GM12872 (cell line): ENCODE results near the gene ACSS3.

Source experiments
- CTCF ChIP-seq: IDR thresholded peaks from 3 replicates; pipeline ENCODE4 v1.5.1; 2011; ENCODE audit warnings: low read depth, mild to moderate bottlenecking, low read length, moderate library complexity; ENCODE audit not compliant: insufficient read depth

The ACSS3 gene, protein sequence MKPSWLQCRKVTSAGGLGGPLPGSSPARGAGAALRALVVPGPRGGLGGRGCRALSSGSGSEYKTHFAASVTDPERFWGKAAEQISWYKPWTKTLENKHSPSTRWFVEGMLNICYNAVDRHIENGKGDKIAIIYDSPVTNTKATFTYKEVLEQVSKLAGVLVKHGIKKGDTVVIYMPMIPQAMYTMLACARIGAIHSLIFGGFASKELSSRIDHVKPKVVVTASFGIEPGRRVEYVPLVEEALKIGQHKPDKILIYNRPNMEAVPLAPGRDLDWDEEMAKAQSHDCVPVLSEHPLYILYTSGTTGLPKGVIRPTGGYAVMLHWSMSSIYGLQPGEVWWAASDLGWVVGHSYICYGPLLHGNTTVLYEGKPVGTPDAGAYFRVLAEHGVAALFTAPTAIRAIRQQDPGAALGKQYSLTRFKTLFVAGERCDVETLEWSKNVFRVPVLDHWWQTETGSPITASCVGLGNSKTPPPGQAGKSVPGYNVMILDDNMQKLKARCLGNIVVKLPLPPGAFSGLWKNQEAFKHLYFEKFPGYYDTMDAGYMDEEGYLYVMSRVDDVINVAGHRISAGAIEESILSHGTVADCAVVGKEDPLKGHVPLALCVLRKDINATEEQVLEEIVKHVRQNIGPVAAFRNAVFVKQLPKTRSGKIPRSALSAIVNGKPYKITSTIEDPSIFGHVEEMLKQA

GRCh38 chr12:81077686-81078441 lies at the start of gene ACSS3:
ACSS3 (plus strand) TSS chr12:81078079; CDS start chr12:81078121, 42 bp downstream.
- no peak for TF ChIP-seq CTCF

- TF ChIP-seq CTCF = no peak
Observed at GRCh38 chr12:81034926-81035325, 43.0 kb upstream of the ACSS3 start.

DNA sequence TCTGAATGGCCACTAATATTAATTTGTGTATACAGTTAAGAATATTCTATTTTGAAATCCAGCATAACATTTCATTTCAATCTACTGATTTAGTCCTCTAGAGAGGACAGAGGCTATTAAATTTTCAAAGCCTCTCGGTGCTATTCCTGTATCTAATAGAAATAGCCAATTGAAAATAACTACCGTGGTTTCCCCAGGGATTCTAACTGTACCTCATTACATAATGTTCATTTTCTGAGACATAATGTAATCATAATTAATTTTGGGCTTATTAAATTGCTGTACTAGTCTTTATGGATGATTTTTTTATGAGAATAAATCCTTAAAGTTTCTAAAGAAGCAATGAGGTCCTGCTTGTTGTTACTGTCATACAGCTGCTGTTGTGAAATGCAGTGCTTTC lies 38.6 kb upstream of the ACSS3 start:
- no peak for TF ChIP-seq CTCF

- TF ChIP-seq CTCF = no peak
Observed at GRCh38 chr12:81043979-81044740, 33.7 kb upstream of the ACSS3 start.

GRCh38 chr12:81070846-81071245 lies 7.0 kb upstream of the ACSS3 start:
- no peak for TF ChIP-seq CTCF

DNA sequence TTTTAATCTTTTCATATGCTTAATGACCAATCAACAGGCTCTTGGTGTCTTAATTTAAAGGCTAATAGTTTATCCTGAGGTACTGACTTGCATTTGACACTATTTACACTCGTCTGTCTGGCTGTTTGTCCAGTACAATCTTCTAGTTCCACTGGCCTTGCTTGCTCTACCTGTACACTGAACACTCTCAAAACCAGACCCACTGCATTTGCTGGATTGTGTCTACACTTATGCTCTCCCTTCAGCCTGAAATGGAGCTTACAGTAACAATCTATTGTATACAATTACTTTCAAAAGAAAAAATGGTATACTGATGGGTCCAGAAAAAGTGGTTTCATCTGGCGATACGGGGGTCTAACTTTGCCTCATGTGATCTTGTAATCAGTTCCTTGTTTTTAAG lies 2.3 kb upstream of the ACSS3 start:
- TF ChIP-seq CTCF = no peak
